H1 (cell line): Measurements from ENCODE around the gene METTL9. TPM values are rescaled to one million over a fixed set of nuclear protein-coding genes. Genes with fewer than 3 reads are reported as not detected.
"Not testable (repeated sequence)": the region's sequence is repeated elsewhere in the genome, so short reads cannot be mapped to it uniquely, and the experiment has no call there.

Source experiments
- CTCF ChIA-PET: fragments of 300-600 bp; sonication (Branson Sonifier 250); formaldehyde crosslinking; loops from one replicate; lab custom pipeline; 2021; ENCODE audit not compliant: partially characterized antibody; lab: Charles Lee
- POLR2A ChIA-PET: fragments of 300-600 bp; sonication (Branson Sonifier 250); formaldehyde crosslinking; loops from one replicate; lab custom pipeline; 2021; ENCODE audit warnings: inconsistent platforms; ENCODE audit not compliant: partially characterized antibody; lab: Charles Lee
- DNase-seq, 2 experiments: peaks; one replicate each; pipeline versions ENCODE4 v3.0.0 to v3.0.0-alpha.2; 2010 to 2022; ENCODE audit warnings: low spot score in 2 of 2, low read depth in 1 of 2, mixed read lengths in 1 of 2
- FAIRE-seq: peaks from 2 replicates; lab custom pipeline; 2011; peaks lifted over from hg19 to GRCh38; lab: Jason Lieb, UNC
- H2AFZ ChIP-seq: 2 replicates; pipeline ENCODE4 v1.8.1; 2012; ENCODE audit warnings: low read length, inconsistent platforms
- H2AK5ac ChIP-seq: 2 replicates; pipeline ENCODE4 v1.6.1; 2013; ENCODE audit warnings: low read depth, low read length
- H2BK120ac ChIP-seq: replicated peaks from 2 replicates; pipeline ENCODE3; 2013; ENCODE audit warnings: low read depth, low read length, inconsistent platforms
- H2BK12ac ChIP-seq: 2 replicates; pipeline ENCODE4 v1.6.1; 2013; ENCODE audit warnings: low read depth, low read length
- H2BK15ac ChIP-seq: 2 replicates; pipeline ENCODE4 v1.6.1; 2013; ENCODE audit warnings: low read length
- H2BK20ac ChIP-seq: 2 replicates; pipeline ENCODE4 v1.6.1; 2013; ENCODE audit warnings: low read length
- H2BK5ac ChIP-seq: 2 replicates; pipeline ENCODE4 v1.6.1; 2013; ENCODE audit warnings: low read depth, low read length
- H3K14ac ChIP-seq: 2 replicates; pipeline ENCODE4 v1.6.1; 2013; ENCODE audit warnings: inconsistent platforms; ENCODE audit not compliant: insufficient read length
- H3K18ac ChIP-seq: 2 replicates; pipeline ENCODE4 v1.6.1; 2013; ENCODE audit warnings: low read length; ENCODE audit errors: extremely low read depth
- H3K23ac ChIP-seq: 2 replicates; pipeline ENCODE4 v1.6.1; 2013; ENCODE audit warnings: inconsistent platforms; ENCODE audit not compliant: insufficient read length
- H3K23me2 ChIP-seq: 2 replicates; pipeline ENCODE4 v1.6.1; 2013; ENCODE audit warnings: low read depth, low read length
- H3K27ac ChIP-seq: 2 replicates; pipeline ENCODE4 v1.6.1; 2011; ENCODE audit warnings: low read depth, low read length, inconsistent platforms
- H3K27me3 ChIP-seq, 4 experiments: replicated peaks in 1 of 4; 1 replicate in 1 of 4; 2 replicates in 3 of 4; pipeline versions ENCODE4 v1.6.1 to v1.8.1; 2011 to 2013; ENCODE audit warnings: low read length in 3 of 4, mild to moderate bottlenecking in 3 of 4, inconsistent platforms in 2 of 4, mixed read lengths in 2 of 4, moderate library complexity in 1 of 4; ENCODE audit not compliant: control insufficient read depth in 3 of 4, insufficient read depth in 3 of 4; ENCODE audit errors: extremely low read depth in 1 of 4
- H3K36me3 ChIP-seq, 4 experiments: 2 replicates each; pipeline versions ENCODE4 v1.6.1 to v1.8.1; 2011 to 2013; ENCODE audit warnings: mild to moderate bottlenecking in 4 of 4, low read length in 3 of 4, moderate library complexity in 2 of 4, control low read depth in 1 of 4, inconsistent platforms in 1 of 4; ENCODE audit not compliant: insufficient read depth in 4 of 4, control insufficient read depth in 2 of 4
- H3K4ac ChIP-seq: replicated peaks from 2 replicates; pipeline ENCODE3; 2013; ENCODE audit warnings: low read length, low read depth, mixed read lengths, inconsistent platforms; ENCODE audit not compliant: insufficient read length
- H3K4me1 ChIP-seq, 4 experiments: replicated peaks in 1 of 4; 1 replicate in 1 of 4; 2 replicates in 3 of 4; pipeline versions ENCODE4 v1.6.1 to v1.8.1; 2011 to 2013; ENCODE audit warnings: low read length in 3 of 4, inconsistent platforms in 2 of 4, mixed read lengths in 1 of 4; ENCODE audit not compliant: insufficient read depth in 4 of 4, control insufficient read depth in 3 of 4
- H3K4me2 ChIP-seq, 2 experiments: 2 replicates each; pipeline versions ENCODE4 v1.6.1 to v1.8.1; 2011 to 2013; ENCODE audit warnings: low read depth in 2 of 2, low read length in 2 of 2, control low read depth in 1 of 2, inconsistent platforms in 1 of 2, mild to moderate bottlenecking in 1 of 2; ENCODE audit not compliant: insufficient read depth in 1 of 2
- H3K4me3 ChIP-seq, 4 experiments: fragments of 200-600, 300-600 bp in 1 of 4; sonication (generic), shearing (Covaris generic), sonication (Bioruptor Twin) in 1 of 4; 2 replicates each; pipeline versions ENCODE4 v1.5.1 to v1.8.1; 2011 to 2016; ENCODE audit warnings: low read length in 4 of 4, low read depth in 3 of 4, control low read depth in 2 of 4, inconsistent platforms in 2 of 4, mild to moderate bottlenecking in 2 of 4, mixed read lengths in 1 of 4, moderate library complexity in 1 of 4; ENCODE audit not compliant: insufficient read depth in 2 of 4; ENCODE audit errors: extremely low read depth in 1 of 4
- H3K56ac ChIP-seq: replicated peaks from 2 replicates; pipeline ENCODE3; 2013; ENCODE audit warnings: low read depth, mild to moderate bottlenecking, mixed read lengths, low read length, inconsistent platforms; ENCODE audit not compliant: insufficient read length
- H3K79me1 ChIP-seq: 2 replicates; pipeline ENCODE4 v1.6.1; 2013; ENCODE audit warnings: low read depth, low read length, control low read depth
- H3K79me2 ChIP-seq, 2 experiments: 2 replicates each; pipeline versions ENCODE4 v1.6.1 to v1.8.1; 2012 to 2013; ENCODE audit warnings: low read length in 2 of 2, mild to moderate bottlenecking in 2 of 2, inconsistent platforms in 1 of 2; ENCODE audit not compliant: insufficient read depth in 2 of 2, control insufficient read depth in 1 of 2
- H3K9ac ChIP-seq, 4 experiments: replicated peaks in 1 of 4; 1 replicate in 1 of 4; 2 replicates in 3 of 4; pipeline versions ENCODE4 v1.6.1 to v1.8.1; 2011 to 2013; ENCODE audit warnings: low read depth in 3 of 4, low read length in 3 of 4, control low read depth in 2 of 4, mild to moderate bottlenecking in 2 of 4, moderate library complexity in 2 of 4, inconsistent platforms in 1 of 4; ENCODE audit errors: extremely low read depth in 1 of 4
- H3K9me3 ChIP-seq, 2 experiments: 2 replicates each; pipeline versions ENCODE4 v1.6.1 to v1.8.1; 2012 to 2013; ENCODE audit warnings: mild to moderate bottlenecking in 2 of 2, moderate library complexity in 2 of 2, control low read depth in 1 of 2, inconsistent platforms in 1 of 2, low read depth in 1 of 2, low read length in 1 of 2, mixed read lengths in 1 of 2; ENCODE audit not compliant: insufficient read depth in 2 of 2
- H4K20me1 ChIP-seq, 2 experiments: replicated peaks in 1 of 2; 2 replicates each; pipeline versions ENCODE3 to v1.8.1; 2011 to 2013; ENCODE audit warnings: inconsistent platforms in 2 of 2, low read length in 2 of 2, mild to moderate bottlenecking in 1 of 2; ENCODE audit not compliant: insufficient read depth in 2 of 2, control insufficient read depth in 1 of 2
- H4K5ac ChIP-seq: 2 replicates; pipeline ENCODE4 v1.6.1; 2013; ENCODE audit warnings: low read length, low read depth, mixed read lengths, inconsistent platforms; ENCODE audit not compliant: insufficient read length
- H4K8ac ChIP-seq: 2 replicates; pipeline ENCODE4 v1.8.0; 2013; ENCODE audit warnings: mild to moderate bottlenecking, moderate library complexity, low read length, inconsistent platforms; ENCODE audit not compliant: insufficient read depth; ENCODE audit errors: extremely low read depth
- H4K91ac ChIP-seq: replicated peaks from 2 replicates; pipeline ENCODE3; 2013; ENCODE audit warnings: low read length, mixed read lengths, inconsistent platforms; ENCODE audit not compliant: insufficient read length
- WGBS, 2 experiments: shearing (Covaris generic) in 1 of 2; methylation state at CpG; one replicate each; pipeline versions ENCODE4 v1.1.6 to v1.1.7; 2013 to 2015; ENCODE audit warnings: low lambda C conversion rate in 2 of 2, mixed read lengths in 2 of 2, inconsistent platforms in 1 of 2, low coverage in 1 of 2, missing lambda C conversion rate in 1 of 2; ENCODE audit not compliant: insufficient replicate concordance in 2 of 2, insufficient coverage in 1 of 2, insufficient read length in 1 of 2; ENCODE audit errors: extremely low coverage in 1 of 2, missing lambda C conversion rate in 1 of 2; 5-methylcytosine and 5-hydroxymethylcytosine counted together
- polyA plus RNA-seq, 7 experiments: library from polyadenylated mRNA; depleted of rRNA in 3 of 7; stranded (reverse) in 5 of 7; unstranded in 2 of 7; fragments of >200 nt in 5 of 7; fragments of 200-250 nt in 2 of 7; gene quantifications; 1 replicate in 5 of 7; 2 replicates in 1 of 7; 4 replicates in 1 of 7; pipeline versions ENCODE4 v1.2.1 to v1.2.3, GENCODE V29; 2011 to 2013; ENCODE audit warnings: missing spikeins in 2 of 7, mixed read lengths in 2 of 7
- total RNA-seq: library from RNA; stranded (reverse); fragmentation: NEBNext Ultra II Directional; extraction: Animal tissue kit (Norgen Biotek cat#: 25700); gene quantifications from 2 replicates; pipeline ENCODE4 v1.2.1, GENCODE V29; 2021

Gene METTL9
- total and polyA plus RNA-seq, 2 of the 8 experiments (the other 6 are each of a cell fraction or from before 2014, with no cell fraction given) = 45.4 to 112 TPM

DNA sequence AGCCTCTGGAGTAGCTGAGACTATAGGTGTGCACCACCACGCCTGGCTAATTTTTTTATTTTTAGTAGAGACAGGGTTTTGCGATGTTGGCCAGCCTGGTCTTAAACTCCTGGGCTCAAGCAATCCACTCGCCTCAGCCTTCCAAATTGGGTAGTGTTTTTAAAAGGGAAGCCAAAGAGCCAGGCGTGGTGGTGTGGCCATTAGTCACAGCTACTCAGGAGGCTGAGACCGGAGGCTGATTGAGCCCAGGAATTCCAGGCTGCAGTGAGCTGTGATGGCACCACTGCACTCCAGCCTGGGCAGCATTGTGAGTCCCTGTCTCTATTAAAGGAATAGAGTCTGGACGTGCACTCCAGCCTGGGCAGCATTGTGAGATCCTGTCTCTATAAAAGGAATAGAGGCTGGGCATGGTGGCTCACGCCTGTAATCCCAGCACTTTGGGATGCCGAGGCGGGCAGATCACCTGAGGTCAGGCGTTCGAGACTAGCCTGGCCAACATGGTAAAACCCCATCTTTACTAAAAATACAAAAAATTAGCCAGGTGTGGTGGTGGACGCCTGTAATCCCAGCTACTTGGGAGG, 50.5 kb downstream of the METTL9 start:
- CTCF ChIA-PET = interaction anchor here (0.8 to 2.5 kb wide), 4 partner anchors 9 to 61 kb away, joined by 3 to 5 read pairs (median 4); no protein-coding TSS in a partner anchor
- H4K20me1 ChIP-seq, POLR2A ChIA-PET: not testable (repeated sequence)

More for the DNA sequence above, 50.5 kb downstream of the METTL9 start:
- H3K9me3 ChIP-seq, H2BK5ac ChIP-seq, H4K8ac ChIP-seq, H3K23me2 ChIP-seq, H3K56ac ChIP-seq, H3K27me3 ChIP-seq, DNase-seq, H3K79me1 ChIP-seq, H2AK5ac ChIP-seq, H3K4me2 ChIP-seq, H3K4ac ChIP-seq, H3K4me1 ChIP-seq, H3K14ac ChIP-seq, H2BK12ac ChIP-seq, H4K91ac ChIP-seq, H3K18ac ChIP-seq, H3K79me2 ChIP-seq, H3K27ac ChIP-seq, H3K9ac ChIP-seq, H3K4me3 ChIP-seq, H3K23ac ChIP-seq, H2BK15ac ChIP-seq, H2AFZ ChIP-seq, H2BK20ac ChIP-seq, H4K5ac ChIP-seq, H3K36me3 ChIP-seq, H2BK120ac ChIP-seq, FAIRE-seq: not testable (repeated sequence)
- 91% methylated on average over 12 of the region's 12 CpGs; no CpG with 5 or more reads in 1 of the 2 experiments for WGBS, 2 experiments
